ENCODE measurements around the gene AADACL2.

The AADACL2 gene

GRCh38 chr3:151726016-151726415 is 7.7 kb upstream of the AADACL2 start:
- H3K4me3 ChIP-seq (replicated peaks; ENCODE audit: low read depth, low read length), result no peak overlapping the region
- TF ChIP-seq CTCF (IDR thresholded peaks at IDR 0.05; ENCODE audit: low read depth, low read length, missing control alignments), result no peak
- no peak for DNase-seq (ENCODE audit: extremely low read depth, low read depth)

GRCh38 chr3:151732861-151733260 is 866 bp upstream of the AADACL2 start:
- no peak for TF ChIP-seq CTCF (IDR thresholded peaks at IDR 0.05; ENCODE audit: low read depth, low read length, missing control alignments)
- no peak for DNase-seq (ENCODE audit: extremely low read depth, low read depth)
- H3K4me3 ChIP-seq (replicated peaks; ENCODE audit: low read depth, low read length), result no peak overlapping the region

GRCh38 chr3:151740581-151740980 is 6.9 kb downstream of the AADACL2 start:
- no peak for DNase-seq (ENCODE audit: extremely low read depth, low read depth)
- TF ChIP-seq CTCF (IDR thresholded peaks at IDR 0.05; ENCODE audit: low read depth, low read length, missing control alignments), result no peak
- no peak overlapping the region for H3K4me3 ChIP-seq (replicated peaks; ENCODE audit: low read depth, low read length)

- H3K4me3 ChIP-seq (replicated peaks; ENCODE audit: low read depth, low read length), result no peak overlapping the region
- no peak for TF ChIP-seq CTCF (IDR thresholded peaks at IDR 0.05; ENCODE audit: low read depth, low read length, missing control alignments)
- DNase-seq (ENCODE audit: extremely low read depth, low read depth), result no peak
Observed at GRCh38 chr3:151743855-151744254, 10.1 kb downstream of the AADACL2 start.

GRCh38 chr3:151750181-151750580 is 16.5 kb downstream of the AADACL2 start:
- no peak for TF ChIP-seq CTCF (IDR thresholded peaks at IDR 0.05; ENCODE audit: low read depth, low read length, missing control alignments)
- H3K4me3 ChIP-seq (replicated peaks; ENCODE audit: low read depth, low read length), result no peak overlapping the region
- no peak for DNase-seq (ENCODE audit: extremely low read depth, low read depth)

GRCh38 chr3:151750678-151751077 is 17.0 kb downstream of the AADACL2 start:
- DNase-seq (ENCODE audit: extremely low read depth, low read depth), result no peak
- H3K4me3 ChIP-seq (replicated peaks; ENCODE audit: low read depth, low read length), result no peak overlapping the region
- no peak for TF ChIP-seq CTCF (IDR thresholded peaks at IDR 0.05; ENCODE audit: low read depth, low read length, missing control alignments)

GRCh38 chr3:151751161-151751560 is 17.4 kb downstream of the AADACL2 start:
- no peak for DNase-seq (ENCODE audit: extremely low read depth, low read depth)
- no peak overlapping the region for H3K4me3 ChIP-seq (replicated peaks; ENCODE audit: low read depth, low read length)
- TF ChIP-seq CTCF (IDR thresholded peaks at IDR 0.05; ENCODE audit: low read depth, low read length, missing control alignments), result no peak

All from HFF-Myc (cell line).